ENCODE measurements around the gene ATP6V1B1. TPM values are rescaled to one million over a fixed set of nuclear protein-coding genes. Genes with fewer than 3 reads are reported as not detected.

The ATP6V1B1 gene
- total RNA-seq, 4 donors from 2014 or later: 7.3 to 110 (median 55.0) TPM

GRCh38 chr2:70962885-70963878, 27.5 kb downstream of the ATP6V1B1 start:
- 71 to 72% methylated on average over 18 of the region's 18 CpGs for WGBS, 2 donors
- DNase-seq (ENCODE audit: low spot score in 2 of 2): peak; percentile 11 to 81
- no peak overlapping the region for H3K4me3 ChIP-seq (ENCODE audit: low read depth, poor library complexity, severe bottlenecking)
- intact Hi-C loops (cut with DNase I; ENCODE audit: low total_unique reads): no loop called here
- TF ChIP-seq, protein P1, sequence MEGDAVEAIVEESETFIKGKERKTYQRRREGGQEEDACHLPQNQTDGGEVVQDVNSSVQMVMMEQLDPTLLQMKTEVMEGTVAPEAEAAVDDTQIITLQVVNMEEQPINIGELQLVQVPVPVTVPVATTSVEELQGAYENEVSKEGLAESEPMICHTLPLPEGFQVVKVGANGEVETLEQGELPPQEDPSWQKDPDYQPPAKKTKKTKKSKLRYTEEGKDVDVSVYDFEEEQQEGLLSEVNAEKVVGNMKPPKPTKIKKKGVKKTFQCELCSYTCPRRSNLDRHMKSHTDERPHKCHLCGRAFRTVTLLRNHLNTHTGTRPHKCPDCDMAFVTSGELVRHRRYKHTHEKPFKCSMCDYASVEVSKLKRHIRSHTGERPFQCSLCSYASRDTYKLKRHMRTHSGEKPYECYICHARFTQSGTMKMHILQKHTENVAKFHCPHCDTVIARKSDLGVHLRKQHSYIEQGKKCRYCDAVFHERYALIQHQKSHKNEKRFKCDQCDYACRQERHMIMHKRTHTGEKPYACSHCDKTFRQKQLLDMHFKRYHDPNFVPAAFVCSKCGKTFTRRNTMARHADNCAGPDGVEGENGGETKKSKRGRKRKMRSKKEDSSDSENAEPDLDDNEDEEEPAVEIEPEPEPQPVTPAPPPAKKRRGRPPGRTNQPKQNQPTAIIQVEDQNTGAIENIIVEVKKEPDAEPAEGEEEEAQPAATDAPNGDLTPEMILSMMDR (IDR thresholded peaks at IDR 0.05): no peak
- TF ChIP-seq POLR2A (IDR thresholded peaks at IDR 0.05): no peak

DNA sequence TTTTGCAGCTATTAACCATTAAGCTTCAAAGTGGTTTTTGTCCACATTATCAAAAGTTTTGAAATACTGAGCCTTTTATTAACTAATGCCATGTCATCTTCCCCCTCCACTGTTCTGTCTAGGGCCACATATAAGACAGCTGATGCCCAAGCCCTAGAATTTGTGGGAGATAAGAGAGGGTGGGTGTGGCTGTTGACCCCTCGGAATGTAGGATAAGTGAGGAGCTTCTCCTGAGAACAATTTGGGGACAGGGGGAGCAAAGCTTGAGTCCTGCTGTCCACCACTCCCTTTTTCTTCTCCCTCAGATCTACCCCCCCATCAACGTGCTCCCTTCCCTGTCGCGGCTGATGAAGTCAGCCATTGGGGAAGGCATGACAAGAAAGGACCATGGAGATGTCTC, 28.4 kb downstream of the ATP6V1B1 start:
- 63 to 69% methylated on average over 4 of the region's 4 CpGs for WGBS, 2 donors
- TF ChIP-seq, protein P1 (IDR thresholded peaks at IDR 0.05): no peak
- no peak for TF ChIP-seq POLR2A (IDR thresholded peaks at IDR 0.05)
- DNase-seq (ENCODE audit: low spot score in 2 of 2): peak in 1 of 2 donors; percentile 75
- no peak overlapping the region for H3K4me3 ChIP-seq (ENCODE audit: low read depth, poor library complexity, severe bottlenecking)
- intact Hi-C loops (cut with DNase I; ENCODE audit: low total_unique reads): loop anchor here (2.0 kb wide), 1 partner anchor 31 kb away; the partner anchor contains the start of gene TEX261

DNA sequence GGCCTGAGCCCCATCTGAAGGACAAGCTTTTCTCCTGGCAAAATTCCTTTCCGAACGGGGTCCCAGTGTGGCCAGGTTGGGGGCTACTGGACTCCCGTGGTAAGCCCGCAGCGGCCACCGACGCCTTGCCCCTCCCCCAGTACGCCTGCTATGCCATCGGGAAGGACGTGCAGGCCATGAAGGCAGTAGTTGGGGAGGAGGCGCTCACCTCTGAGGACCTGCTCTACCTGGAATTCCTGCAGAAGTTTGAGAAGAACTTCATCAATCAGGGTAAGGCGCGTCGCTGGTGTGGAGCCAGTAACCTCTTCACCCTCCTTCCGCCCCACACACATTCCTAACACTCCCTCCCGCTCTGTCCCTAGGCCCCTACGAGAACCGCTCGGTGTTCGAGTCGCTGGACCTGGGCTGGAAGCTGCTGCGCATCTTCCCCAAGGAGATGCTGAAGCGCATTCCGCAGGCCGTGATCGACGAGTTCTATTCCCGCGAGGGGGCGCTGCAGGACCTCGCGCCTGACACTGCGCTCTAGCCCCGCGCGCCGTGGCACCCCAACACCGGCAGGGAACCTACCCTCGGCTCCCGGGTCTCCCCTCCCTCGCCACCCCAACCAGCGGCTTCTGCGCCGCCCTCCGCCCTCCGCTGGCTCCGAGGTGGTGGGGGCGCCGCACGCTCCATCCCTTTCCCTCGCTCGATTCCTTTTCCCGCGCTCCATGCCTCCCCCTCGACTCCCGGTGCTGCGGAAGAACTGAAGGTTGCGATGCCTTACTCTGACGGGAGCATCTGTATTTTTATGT, 29.1 kb downstream of the ATP6V1B1 start:
- intact Hi-C loops (cut with DNase I; ENCODE audit: low total_unique reads): loop anchor here (2.0 kb wide), 1 partner anchor 30 kb away; the partner anchor contains the start of gene TEX261
- TF ChIP-seq POLR2A (IDR thresholded peaks at IDR 0.05): no peak
- TF ChIP-seq, protein P1 (IDR thresholded peaks at IDR 0.05): peak in 1 of 3 donors; percentile 29

DNA sequence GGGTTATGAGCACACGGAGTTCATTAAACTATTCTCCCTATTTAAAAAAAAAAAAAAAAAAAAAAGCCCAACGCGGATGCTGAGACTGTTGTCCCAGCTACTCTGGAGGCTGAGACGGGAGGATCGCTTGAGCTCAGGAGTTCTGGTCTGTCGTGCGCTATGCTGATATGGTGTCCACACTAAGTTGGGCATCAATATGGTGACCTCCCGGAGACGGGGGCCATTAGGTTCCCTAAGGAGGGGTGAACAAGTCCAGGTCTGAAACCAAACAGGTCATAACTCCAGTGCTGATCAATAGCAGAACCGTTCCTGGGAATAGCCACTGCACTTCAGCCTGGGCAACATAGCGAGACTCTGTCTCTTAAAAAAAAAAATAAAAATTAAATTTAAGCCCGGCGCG, 29.8 kb downstream of the ATP6V1B1 start:
- TF ChIP-seq, protein P1 (IDR thresholded peaks at IDR 0.05): no peak
- TF ChIP-seq POLR2A (IDR thresholded peaks at IDR 0.05): no peak
- peak; percentile 11 to 84 for DNase-seq (ENCODE audit: low spot score in 2 of 2)
- no peak overlapping the region for H3K4me3 ChIP-seq (ENCODE audit: low read depth, poor library complexity, severe bottlenecking)
- intact Hi-C loops (cut with DNase I; ENCODE audit: low total_unique reads): loop anchor here (2.0 kb wide), 1 partner anchor 29 kb away; the partner anchor contains the start of gene TEX261
- 71 to 72% methylated on average over 14 of the region's 14 CpGs for WGBS, 2 donors

More for the DNA sequence above, 29.1 kb downstream of the ATP6V1B1 start:
- 9 to 11% methylated on average over 44 to 57 of the region's 59 CpGs for WGBS, 2 donors
- DNase-seq (ENCODE audit: low spot score in 2 of 2): peak; percentile 35 to 95
- H3K4me3 ChIP-seq (ENCODE audit: low read depth, poor library complexity, severe bottlenecking): no peak overlapping the region

GRCh38 chr2:70966681-70967080, 31.0 kb downstream of the ATP6V1B1 start:
- intact Hi-C loops (cut with DNase I; ENCODE audit: low total_unique reads): no loop called here
- DNase-seq (ENCODE audit: low spot score in 2 of 2): peak in 1 of 2 donors; percentile 40
- H3K4me3 ChIP-seq (ENCODE audit: low read depth, poor library complexity, severe bottlenecking): no peak overlapping the region
- TF ChIP-seq, protein P1 (IDR thresholded peaks at IDR 0.05): no peak
- no peak for TF ChIP-seq POLR2A (IDR thresholded peaks at IDR 0.05)
- WGBS, 2 donors: 77 to 84% methylated on average over 4 of the region's 4 CpGs
